ENCODE data around the gene STX18. TPM values are rescaled to one million over a fixed set of nuclear protein-coding genes. Genes with fewer than 3 reads are reported as not detected.

STX18 gene
- total and polyA plus RNA-seq, 2 experiments from 2014 or later = 15.9 to 18.1 TPM

- peaks cover 7% of the 10 kb centered on the region; the same call in 2 of the 3 replicates for H3K4me1 Mint-ChIP-seq
- no peak overlapping the region for H3K4me3 Mint-ChIP-seq
- DNase-seq (ENCODE audit: low spot score) = no peak
- Histone ChIP-seq H3F3A (replicated peaks; ENCODE audit: low read depth) (no peaks in the 10 kb centered on the region), H4K20me1 (replicated peaks; ENCODE audit: insufficient read depth) (peaks cover 13% of the 10 kb centered on the region; the same call in 1 of the 2 replicates), H3K4me1 (ENCODE audit: insufficient read depth) (0 out of 2 replicates have a peak, but pooled peaks cover 3% of the 10 kb centered on the region), H3K27me3 (ENCODE audit: insufficient read depth) (no peaks in the 10 kb centered on the region), H3K9me2 (ENCODE audit: insufficient read depth) (no peaks in the 10 kb centered on the region), H2AFZ (no peak overlapping the region), H3K4me3 (no peak overlapping the region), H3K27ac (ENCODE audit: low read depth) (no peak overlapping the region), H3K79me2 (replicated peaks; ENCODE audit: insufficient read depth) (no peaks in the 10 kb centered on the region), H3K36me3 (ENCODE audit: insufficient read depth) (no peaks in the 10 kb centered on the region), H3K4me2 (no peak overlapping the region)
- no peak overlapping the region for H3K27ac Mint-ChIP-seq
- TF ChIP-seq REST (IDR thresholded peaks at IDR 0.05; ENCODE audit: unreplicated experiment) (no peak), EZH2phosphoT487 (IDR thresholded peaks at IDR 0.05; ENCODE audit: unreplicated experiment) (no peak), ETS1 (IDR thresholded peaks at IDR 0.05) (no peak), ZNF331 (CRISPR knock-in tag; IDR thresholded peaks at IDR 0.05; ENCODE audit: low read depth) (no peak), POLR2AphosphoS5 (IDR thresholded peaks at IDR 0.05; ENCODE audit: low read depth) (no peak), EZH2 (IDR thresholded peaks at IDR 0.05; ENCODE audit: low read depth, unreplicated experiment) (no peak), CTCF (conservative IDR thresholded peaks at IDR 0.05; ENCODE audit: low read depth in 2 of 2) (no peak), ZNF114 (CRISPR knock-in tag; IDR thresholded peaks at IDR 0.05) (no peak), STAT1 (IDR thresholded peaks at IDR 0.05; ENCODE audit: unreplicated experiment) (no peak)
- H3K36me3 Mint-ChIP-seq (ENCODE audit: low read depth) = peaks cover 19% of the 10 kb centered on the region
- H3K9me3 Mint-ChIP-seq = peaks cover 6% of the 10 kb centered on the region; the same call in 2 of the 3 replicates
- no peaks in the 10 kb centered on the region for H3K27me3 Mint-ChIP-seq (ENCODE audit: insufficient read depth, low read depth, poor library complexity)
- no peak for ATAC-seq
Measured at GRCh38 chr4:4585012-4585670, 43.3 kb upstream of the STX18 start.
